GM19397 (cell line): Measurements from ENCODE around the gene CLEC16A.
"Not testable (repeated sequence)": the region's sequence is repeated elsewhere in the genome, so short reads cannot be mapped to it uniquely, and the experiment has no call there.

Experiments used
- ATAC-seq: cut with Tn5 transposase; IDR thresholded peaks from one replicate; pipeline ENCODE4 v1.9.1; 2021; ENCODE audit warnings: mild to moderate bottlenecking, moderate library complexity; ENCODE audit not compliant: unreplicated experiment

CLEC16A gene

GRCh38 chr16:10965440-10966061, 21.2 kb downstream of the CLEC16A start:
- peak; percentile 63 for ATAC-seq

- ATAC-seq = no peak
Observed at GRCh38 chr16:10966129-10966528, 21.8 kb downstream of the CLEC16A start.

GRCh38 chr16:10966559-10966958, 22.2 kb downstream of the CLEC16A start:
- not testable (repeated sequence) for ATAC-seq

- no peak for ATAC-seq
Observed at GRCh38 chr16:10967986-10968385, 23.6 kb downstream of the CLEC16A start.

- ATAC-seq = no peak
Observed at GRCh38 chr16:10968498-10968897, 24.1 kb downstream of the CLEC16A start.

- ATAC-seq = no peak
Observed at GRCh38 chr16:10969615-10970014, 25.3 kb downstream of the CLEC16A start.

- ATAC-seq = no peak
Observed at GRCh38 chr16:10970065-10970464, 25.7 kb downstream of the CLEC16A start.

GRCh38 chr16:10971560-10971961, 27.2 kb downstream of the CLEC16A start:
- no peak for ATAC-seq

GRCh38 chr16:10972108-10972818, 27.9 kb downstream of the CLEC16A start:
- no peak for ATAC-seq

GRCh38 chr16:10972819-10973464, 28.6 kb downstream of the CLEC16A start:
- no peak for ATAC-seq

GRCh38 chr16:10976634-10977033, 32.3 kb downstream of the CLEC16A start:
- ATAC-seq = no peak

GRCh38 chr16:10978124-10978523, 33.8 kb downstream of the CLEC16A start:
- no peak for ATAC-seq

- no peak for ATAC-seq
Observed at GRCh38 chr16:10978871-10979446, 34.6 kb downstream of the CLEC16A start.

GRCh38 chr16:10979717-10980601, 35.6 kb downstream of the CLEC16A start:
- no peak for ATAC-seq

- no peak for ATAC-seq
Observed at GRCh38 chr16:10980813-10981212, 36.4 kb downstream of the CLEC16A start.

GRCh38 chr16:10981697-10982216, 37.4 kb downstream of the CLEC16A start:
- peak; percentile 70 for ATAC-seq

GRCh38 chr16:10982465-10983150, 38.2 kb downstream of the CLEC16A start:
- peak; percentile 47 for ATAC-seq

- ATAC-seq = no peak
Observed at GRCh38 chr16:10983159-10983558, 38.8 kb downstream of the CLEC16A start.

GRCh38 chr16:10984509-10984908, 40.1 kb downstream of the CLEC16A start:
- ATAC-seq = no peak
